ENCODE results near the gene DRC1.
"Not testable (repeated sequence)": the region's sequence is repeated elsewhere in the genome, so short reads cannot be mapped to it uniquely, and the experiment has no call there.

The DRC1 gene

DNA sequence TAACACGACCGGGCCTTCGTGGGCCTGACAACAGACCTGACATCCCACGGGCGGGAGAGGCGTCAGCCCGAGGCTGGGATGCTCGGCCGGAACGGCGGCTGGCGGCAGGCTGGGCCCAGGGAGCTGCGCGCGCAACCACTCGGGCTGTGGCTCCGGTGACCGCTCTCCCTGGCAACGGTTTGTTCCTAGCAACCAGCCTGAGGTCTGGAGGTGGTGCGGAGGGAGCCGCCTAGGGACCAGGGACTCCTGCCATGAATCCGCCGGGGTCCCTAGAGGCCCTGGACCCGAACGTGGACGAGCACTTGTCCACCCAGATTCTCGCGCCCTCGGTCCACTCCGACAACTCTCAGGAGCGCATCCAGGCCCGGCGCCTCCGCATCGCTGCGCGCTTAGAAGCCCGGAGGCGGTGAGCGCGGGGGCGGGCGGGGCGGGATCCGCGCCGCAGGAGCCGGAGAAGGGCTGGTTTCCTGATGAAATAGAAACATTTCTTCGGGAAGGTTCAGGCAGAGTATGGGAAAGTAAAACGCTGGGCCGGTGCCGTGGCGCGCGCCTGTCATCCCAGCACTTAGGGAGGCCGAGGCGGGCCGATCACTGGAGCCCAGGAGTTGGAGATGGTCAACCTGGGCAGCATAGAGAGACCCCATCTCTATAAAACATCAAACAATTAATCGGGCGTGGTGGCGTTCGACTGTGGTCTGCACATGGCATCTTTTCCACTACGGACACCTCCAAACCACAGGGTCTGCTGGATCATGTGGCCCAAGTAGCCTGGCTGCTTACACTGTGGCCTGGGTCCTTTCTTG, at the start of gene DRC1:
Gene DRC1 (plus strand): TSS at position 182 of the 803 bp plus-strand sequence. CDS start 70 bp downstream, at position 252.
- peak in 1 of 3 experiments; percentile 15 for DNase-seq (ENCODE audit: low read depth in 2 of 3, low spot score in 2 of 3)

DNA sequence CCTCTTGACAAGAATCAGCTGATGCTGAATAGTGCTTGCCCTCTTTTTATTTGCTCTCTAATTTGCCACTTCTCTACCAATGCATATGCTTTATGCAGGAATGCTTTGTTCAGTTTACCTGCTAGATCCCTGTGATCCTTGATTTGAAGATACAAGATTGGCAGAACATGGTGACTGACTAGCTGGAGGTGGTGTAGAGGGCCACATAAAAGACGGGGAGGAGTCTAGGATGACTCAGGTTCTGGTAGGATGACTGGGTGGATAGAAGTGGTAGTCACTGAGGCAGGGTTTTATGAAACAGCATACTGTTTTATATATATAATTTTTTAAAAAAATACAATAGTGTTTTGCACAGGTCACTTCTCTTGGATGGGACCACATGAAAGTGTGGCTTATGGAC, 48.8 kb upstream of the DRC1 start:
- no peak for DNase-seq (ENCODE audit: low read depth in 2 of 3, low spot score in 2 of 3)

DNA sequence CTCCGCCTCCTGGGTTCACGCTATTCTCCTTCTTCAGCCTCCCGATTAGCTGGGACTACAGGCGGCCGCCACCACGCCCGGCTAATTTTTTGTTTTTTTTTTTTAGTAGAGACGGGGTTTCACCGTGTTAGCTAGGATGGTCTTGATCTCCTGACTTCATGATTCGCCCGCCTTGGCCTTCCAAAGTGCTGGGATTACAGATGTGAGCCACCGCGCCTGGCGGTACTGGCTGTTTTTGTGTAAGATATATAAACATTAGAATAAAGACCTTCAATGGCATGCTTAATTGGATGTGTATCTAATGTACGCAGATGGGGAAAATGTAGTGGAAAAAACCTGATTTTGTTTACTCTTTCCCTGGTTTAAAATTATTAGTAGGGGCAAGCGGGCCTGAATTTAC, 47.3 kb upstream of the DRC1 start:
- DNase-seq (ENCODE audit: low read depth in 2 of 3, low spot score in 2 of 3) = not testable (repeated sequence)

DNA sequence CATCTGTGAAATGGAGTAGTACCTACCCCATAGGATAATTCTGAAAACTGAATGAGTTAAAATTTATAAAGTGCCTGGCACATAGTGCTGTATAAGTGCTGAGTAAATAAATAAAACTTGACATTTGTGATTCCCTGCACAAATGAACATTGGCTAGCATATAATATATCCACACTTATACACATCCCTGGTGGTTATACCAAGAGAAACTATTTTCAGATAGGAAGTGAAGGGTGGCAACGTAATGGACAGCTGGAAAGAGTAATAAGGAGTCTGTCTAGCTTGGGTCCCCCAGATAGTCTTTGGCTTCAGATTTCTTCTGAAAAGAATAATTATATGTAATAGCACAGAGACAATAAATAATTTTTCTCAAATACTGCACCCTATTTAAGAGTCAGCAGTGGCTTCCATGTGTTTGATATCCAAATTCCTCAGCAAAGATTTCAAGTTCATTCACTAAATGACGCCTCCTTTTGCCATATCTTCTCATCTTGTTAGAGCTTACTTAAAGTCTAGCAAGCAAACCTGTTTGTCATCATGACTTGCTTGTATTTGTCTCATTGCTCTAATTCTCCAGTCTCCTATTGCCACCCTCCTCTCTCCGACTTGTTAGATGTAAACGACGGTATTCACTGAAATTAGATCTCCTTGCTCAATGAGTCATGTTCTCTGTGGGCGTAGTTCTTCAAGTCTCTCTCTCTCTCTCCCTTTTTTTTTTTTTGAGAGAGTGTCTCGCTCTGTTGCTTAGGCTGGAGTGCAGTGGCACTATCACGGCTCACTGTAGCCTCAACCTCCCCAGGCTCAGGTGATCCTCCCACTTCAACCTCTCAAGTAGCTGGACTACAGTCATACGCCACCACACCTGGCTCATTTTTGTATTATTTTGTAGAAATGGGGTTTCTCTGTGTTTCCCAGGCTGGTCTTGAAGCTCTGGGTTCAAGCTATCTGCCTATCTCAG, 46.4 kb upstream of the DRC1 start:
- DNase-seq (ENCODE audit: low read depth in 2 of 3, low spot score in 2 of 3) = no peak

DNA sequence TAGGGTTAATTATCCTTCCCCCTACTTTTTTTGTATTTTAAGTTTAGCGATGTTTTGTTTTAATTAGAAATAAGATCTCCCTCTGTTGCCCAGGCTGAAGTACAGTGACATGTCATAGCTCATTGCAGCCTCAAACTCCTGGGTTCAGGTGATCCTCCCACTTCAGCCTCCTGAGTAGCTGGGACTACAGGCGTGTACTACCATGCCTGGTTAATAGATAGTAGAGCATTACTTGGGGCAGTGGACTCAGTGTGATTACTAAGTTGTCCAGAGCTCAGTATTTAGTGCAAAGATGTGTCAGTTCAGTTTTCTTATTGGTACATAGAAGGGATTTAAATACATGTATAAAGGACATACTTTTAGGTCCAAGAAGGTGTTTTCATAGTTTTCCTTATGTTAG, 45.6 kb upstream of the DRC1 start:
- no peak for DNase-seq (ENCODE audit: low read depth in 2 of 3, low spot score in 2 of 3)

DNA sequence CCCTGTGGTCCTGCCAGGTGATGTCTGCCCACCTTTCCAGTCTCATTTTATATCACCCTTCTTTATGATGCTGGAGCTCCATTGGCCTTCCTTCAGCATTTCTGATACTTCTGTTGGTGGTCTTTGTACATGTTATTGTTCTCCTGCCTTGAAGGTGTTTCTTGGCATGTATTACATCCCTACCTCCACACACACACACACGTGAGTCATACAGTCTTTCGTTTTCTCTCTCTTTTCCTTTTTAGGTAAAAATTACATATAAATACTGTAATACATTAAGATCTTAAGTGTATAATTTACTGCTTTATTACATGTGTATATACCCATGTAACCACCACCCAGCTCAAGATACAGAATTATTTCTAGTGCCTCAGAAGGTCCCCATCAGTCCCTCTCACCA, 44.9 kb upstream of the DRC1 start:
- DNase-seq (ENCODE audit: low read depth in 2 of 3, low spot score in 2 of 3) = no peak

DNA sequence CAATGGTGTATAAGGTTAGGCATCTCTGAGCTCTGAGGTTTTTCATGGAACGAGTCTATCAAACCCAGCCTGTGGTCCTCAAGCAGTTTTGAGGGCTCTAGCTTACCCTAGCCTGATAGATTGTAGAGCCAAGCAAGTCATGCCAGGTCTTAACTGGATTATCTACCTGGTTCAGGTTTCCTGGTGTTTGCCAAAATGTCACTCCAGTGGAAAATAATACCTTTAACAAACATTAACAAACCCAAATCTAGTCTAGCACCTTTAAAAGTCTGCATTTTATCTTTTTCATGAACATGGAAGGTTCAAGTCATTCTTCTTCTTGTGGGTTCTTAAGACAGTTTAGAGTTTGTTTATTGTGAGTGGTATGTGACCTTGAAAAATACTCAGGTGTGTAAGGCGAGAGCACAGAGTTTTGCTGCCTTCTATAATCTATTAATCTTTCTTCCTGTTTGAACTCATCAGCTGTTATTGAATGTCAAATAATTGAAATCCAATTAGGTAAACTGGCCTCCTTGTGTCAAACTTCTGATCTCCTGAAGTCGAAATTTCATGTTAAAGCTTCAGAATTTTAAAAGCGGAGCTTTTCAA, 41.7 kb upstream of the DRC1 start:
- no peak for DNase-seq (ENCODE audit: low read depth in 2 of 3, low spot score in 2 of 3)

DNA sequence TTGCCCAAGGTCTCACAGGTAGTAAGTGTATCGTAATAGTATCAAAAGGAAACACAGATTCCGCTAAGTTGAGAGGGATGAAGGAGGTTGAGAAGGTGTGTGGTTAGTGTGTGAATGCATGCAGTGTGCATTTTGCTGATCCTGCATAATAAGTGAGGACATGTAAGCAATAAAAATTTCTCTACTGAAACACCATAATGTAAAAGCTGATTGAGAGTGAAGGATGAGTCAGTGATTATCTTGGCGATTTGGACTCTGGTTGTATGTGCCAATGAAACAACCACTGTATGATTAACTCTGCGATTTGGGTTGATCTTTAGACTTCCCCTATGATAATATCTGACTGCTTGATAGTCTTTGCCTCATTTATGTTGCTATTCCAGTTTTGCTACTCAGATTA, 38.4 kb upstream of the DRC1 start:
- DNase-seq (ENCODE audit: low read depth in 2 of 3, low spot score in 2 of 3) = no peak

DNA sequence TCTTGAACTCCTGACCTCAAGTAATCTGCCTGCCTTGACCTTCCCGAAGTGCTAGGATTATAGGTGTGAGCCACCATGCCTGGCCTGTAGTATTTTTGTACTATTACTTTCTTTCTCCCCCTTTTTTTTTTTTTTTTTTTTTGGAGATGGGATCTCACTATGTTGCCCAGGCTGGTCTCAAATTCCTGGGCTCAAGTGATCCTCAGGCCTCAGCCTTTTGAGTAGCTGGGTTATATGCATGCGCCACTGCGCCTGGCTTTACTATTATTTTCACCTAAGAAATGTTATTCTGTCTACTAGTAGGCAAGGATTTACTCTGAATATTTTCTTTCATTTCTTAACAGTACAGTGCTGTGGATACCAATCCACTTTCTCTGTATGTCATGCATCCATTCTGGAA, 37.8 kb upstream of the DRC1 start:
- no peak for DNase-seq (ENCODE audit: low read depth in 2 of 3, low spot score in 2 of 3)

DNA sequence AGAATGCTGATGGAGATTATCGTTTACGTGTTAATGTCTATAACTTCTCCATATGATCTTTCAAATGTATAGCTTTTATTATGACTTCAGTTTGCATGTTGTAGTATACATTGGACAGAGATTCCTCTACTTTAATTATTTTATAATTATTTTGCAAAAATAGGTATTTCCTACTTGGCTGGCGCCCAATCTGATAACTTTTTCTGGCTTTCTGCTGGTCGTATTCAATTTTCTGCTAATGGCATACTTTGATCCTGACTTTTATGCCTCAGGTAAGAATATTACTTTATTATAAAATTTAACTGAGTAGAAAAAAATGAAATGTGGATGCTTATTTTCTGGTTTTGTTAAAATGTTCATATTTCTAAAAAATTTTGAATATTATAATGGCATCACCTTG, 37.1 kb upstream of the DRC1 start:
- no peak for DNase-seq (ENCODE audit: low read depth in 2 of 3, low spot score in 2 of 3)

DNA sequence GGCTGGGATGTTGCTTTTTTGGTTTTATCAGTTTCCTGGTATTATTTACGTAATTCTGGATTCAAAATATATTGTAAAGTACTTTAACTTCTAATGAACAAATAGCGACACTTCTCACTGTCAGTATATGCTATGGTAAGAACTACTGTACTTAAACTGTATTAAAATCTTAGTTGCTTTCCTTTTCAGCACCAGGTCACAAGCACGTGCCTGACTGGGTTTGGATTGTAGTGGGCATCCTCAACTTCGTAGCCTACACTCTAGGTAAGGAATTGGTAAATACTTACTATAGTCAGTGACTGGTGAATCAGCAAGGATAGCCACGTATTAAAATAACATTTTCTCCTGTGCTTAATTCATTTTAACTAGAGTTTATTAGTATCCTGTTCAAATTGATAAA, 34.8 kb upstream of the DRC1 start:
- no peak for DNase-seq (ENCODE audit: low read depth in 2 of 3, low spot score in 2 of 3)

DNA sequence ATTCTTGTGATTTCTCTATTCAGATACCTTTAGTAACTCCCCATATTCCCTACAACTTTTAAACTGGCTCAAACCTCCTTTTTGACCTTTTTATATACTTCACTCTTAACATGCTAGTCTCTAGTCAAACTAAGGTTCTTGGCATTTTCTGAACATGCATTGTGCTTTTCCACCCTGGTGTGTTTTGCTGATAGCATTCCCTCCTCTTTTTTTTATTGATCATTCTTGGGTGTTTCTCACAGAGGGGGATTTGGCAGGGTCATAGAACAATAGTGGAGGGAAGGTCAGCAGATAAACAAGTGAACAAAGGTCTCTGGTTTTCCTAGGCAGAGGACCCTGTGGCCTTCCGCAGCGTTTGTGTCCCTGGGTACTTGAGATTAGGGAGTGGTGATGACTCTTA, 32.1 kb upstream of the DRC1 start:
- not testable (repeated sequence) for DNase-seq (ENCODE audit: low read depth in 2 of 3, low spot score in 2 of 3)

DNA sequence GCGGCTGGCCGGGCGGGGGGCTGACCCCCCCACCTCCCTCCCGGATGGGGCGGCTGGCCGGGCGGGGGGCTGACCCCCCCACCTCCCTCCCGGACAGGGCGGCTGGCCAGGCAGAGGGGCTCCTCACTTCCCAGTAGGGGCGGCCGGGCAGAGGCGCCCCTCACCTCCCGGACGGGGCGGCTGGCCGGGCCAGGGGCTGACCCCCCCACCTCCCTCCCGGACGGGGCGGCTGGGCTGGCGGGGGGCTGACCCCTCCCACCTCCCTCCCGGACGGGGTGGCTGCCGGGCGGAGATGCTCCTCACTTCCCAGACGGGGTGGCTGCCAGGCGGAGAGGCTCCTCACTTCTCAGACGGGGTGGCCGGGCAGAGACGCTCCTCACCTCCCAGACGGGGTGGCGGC, 30.8 kb upstream of the DRC1 start:
- not testable (repeated sequence) for DNase-seq (ENCODE audit: low read depth in 2 of 3, low spot score in 2 of 3)

DNA sequence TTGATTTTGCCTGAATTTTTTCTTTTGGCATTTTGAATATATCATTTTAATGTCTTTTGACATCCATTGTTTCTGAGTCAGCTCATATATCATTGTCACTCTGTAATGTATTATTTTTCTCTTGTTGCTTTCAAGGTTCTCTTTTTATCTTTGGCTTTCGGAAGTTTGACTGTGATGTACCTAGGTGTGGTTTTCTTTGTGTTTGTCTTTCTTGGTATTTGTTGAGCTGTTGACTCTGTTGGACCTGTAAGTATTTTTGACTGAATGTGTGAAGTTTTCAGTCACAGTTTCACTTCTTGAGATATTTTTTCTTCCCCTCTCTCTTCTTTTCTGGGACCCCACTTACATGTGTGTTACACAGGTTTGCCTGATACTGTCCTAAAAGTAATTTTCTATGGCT, 24.9 kb upstream of the DRC1 start:
- DNase-seq (ENCODE audit: low read depth in 2 of 3, low spot score in 2 of 3) = no peak

DNA sequence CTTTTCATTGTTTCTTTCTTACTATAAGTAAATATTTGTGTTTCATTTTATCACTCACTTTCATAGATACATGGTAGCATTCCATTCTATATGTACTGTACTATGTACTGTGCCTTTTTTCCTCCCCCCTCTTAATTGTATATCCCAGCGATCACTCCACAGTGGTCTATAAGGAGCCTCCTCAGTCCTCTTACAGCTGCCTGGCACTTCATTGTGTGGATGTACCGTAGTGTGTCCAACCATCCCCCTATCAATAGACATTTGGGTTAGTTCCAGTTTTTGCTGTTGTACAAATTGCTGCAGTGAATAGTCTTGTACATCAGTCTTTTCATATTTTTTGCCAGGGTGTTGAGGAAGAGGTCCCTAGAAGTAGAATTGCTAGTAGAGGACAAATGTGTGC, 21.4 kb upstream of the DRC1 start:
- DNase-seq (ENCODE audit: low read depth in 2 of 3, low spot score in 2 of 3) = no peak

DNA sequence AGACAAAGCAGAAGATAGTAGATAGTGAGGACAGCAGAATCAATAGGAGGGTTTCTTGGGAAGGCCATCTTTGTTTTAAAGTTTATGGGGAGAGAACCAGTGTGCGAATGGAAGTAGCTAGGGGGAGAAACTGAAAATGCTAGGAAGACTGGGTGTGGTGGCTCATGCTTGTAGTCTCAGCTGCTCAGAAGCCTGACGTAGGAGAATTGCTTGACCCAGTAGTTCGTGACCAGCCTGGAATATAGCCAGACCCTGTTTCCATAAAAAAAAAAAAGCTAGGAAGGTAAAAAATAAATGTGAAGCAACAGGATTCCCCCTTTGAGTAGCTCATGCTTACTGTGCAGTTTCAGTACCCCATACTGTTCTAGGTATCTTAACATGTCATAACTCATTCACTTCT, 19.2 kb upstream of the DRC1 start:
- DNase-seq (ENCODE audit: low read depth in 2 of 3, low spot score in 2 of 3) = no peak

DNA sequence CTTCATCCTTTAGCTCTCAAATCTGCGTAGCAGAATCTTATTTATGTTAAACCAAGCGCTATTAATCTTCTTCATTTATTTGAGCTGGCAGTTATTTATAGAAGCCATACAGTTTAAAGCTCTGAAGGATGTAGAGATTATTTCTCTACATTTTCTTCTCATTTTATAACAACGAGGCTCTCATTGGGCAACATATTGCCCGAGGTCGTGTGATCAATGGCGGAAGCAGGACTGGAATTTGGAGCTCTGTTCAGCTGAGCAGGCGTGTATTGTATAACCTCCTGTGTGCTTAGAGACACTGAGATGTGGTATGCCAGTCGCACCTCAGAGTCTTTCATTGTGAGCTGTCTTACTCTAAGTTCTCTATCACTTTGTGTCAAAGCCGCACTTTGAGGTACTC, 17.5 kb upstream of the DRC1 start:
- DNase-seq (ENCODE audit: low read depth in 2 of 3, low spot score in 2 of 3) = no peak

DNA sequence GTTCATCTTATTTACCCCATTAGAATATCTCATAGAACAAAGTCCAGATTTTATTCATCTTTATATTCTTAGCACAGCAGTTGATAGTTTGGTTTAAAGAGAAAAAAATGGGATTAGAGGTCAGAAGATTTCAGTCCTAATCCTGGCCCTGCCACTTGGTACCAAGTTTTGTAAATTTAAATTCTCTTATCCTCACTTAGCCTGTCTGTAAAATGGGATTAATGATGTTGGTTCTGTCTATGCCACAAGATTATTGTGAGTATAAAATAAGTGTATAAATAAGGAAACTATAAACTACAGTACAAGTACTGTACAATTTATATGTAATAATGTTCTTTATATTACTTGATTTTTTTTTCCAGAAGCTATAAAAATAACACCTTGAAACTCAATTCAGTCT, 17.1 kb upstream of the DRC1 start:
- no peak for DNase-seq (ENCODE audit: low read depth in 2 of 3, low spot score in 2 of 3)

DNA sequence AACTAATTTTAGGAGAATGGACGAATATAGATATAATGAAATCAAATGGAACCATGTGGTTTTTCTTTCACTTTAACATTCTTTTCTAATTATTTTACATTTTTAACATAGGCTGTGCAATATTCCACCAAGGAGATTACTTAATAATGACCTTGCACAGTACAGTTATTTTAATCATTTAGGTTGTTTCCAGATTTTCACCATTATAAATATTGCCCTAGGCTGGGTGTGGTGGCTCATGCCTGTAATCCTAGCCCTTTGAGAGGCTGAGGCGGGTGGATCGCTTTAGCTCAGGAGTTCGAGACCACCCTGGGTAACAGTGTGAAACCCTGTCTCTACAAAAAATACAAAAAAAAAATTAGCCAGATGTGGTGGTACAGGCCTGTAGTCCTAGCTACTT, 14.5 kb upstream of the DRC1 start:
- DNase-seq (ENCODE audit: low read depth in 2 of 3, low spot score in 2 of 3) = no peak

DNA sequence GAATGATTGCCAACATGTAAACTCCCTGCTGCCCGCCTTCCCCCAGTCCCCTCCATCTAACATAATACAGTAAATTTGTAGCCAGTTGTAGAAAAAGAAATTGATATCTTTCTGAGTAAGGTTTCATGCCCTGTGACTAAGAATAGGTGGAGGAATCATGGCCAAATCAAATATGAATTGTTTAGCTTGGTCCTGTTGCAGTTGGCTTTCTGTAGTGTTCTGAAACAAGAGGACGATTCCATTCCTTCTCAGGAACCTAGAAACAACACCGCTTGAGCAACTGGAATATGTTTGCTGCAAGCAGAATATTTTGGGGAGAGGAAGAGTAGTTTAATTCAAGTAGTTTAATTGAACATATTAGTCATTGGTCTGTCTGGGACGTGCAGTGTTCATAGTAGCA, 7.0 kb upstream of the DRC1 start:
- no peak for DNase-seq (ENCODE audit: low read depth in 2 of 3, low spot score in 2 of 3)

DNA sequence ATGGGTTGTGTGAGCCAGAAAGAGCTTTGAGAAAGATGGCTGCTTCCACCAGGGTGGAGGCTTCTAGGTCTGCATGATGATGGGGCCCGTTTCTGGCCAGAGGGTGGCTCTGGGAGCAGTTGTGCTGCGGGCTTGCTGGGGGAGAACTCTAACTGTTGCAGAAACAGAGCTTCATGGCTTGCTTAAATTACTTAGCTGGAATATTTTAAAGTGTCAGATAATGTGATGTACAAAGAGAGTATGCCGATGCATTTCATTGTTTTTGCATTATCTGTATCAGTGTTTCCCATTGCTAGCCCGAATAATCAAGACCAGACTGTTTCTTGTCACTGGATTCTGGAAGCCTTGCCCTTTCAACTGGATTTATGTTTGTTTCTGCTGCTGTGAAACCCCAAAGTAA, 6.3 kb upstream of the DRC1 start:
- DNase-seq (ENCODE audit: low read depth in 2 of 3, low spot score in 2 of 3) = no peak

DNA sequence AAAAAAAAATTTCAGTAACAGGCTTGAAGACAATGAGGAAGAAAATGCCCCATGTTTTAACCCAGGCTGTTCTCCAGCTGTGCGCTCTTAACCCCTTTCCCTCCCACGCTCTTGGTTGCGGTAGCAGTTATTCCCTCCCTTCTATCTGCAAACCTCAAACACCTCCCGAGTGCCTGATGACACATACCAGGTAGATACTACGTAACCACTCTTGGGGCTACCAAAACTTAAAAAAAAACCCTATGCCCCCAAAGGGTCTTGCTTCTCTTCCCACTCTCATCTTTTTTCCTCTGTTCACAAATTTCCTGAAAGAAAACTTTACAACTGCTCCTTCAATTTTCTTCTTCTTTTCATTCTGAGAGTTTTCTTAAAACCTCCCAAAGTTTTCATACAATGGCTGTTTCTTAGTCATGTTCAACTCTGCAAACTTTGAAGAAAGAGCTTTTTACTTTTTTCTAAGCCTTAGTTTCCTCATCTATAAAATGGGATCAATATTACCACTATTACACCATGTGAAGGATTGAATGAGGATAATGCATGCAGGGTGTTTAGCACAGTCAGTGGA, 4.9 kb upstream of the DRC1 start:
- no peak for DNase-seq (ENCODE audit: low read depth in 2 of 3, low spot score in 2 of 3)
